OCI-LY3 (cell line): ENCODE measurements around the gene IGBP1.

ENCODE experiments used
- CTCF ChIP-seq: fragments of 200-600, 300-600 bp; sonication (generic); IDR thresholded peaks from 2 replicates; pipeline ENCODE4 v1.5.1; 2014; ENCODE audit warnings: antibody characterized with exemption, low read length, low read depth
- EZH2phosphoT487 ChIP-seq: fragments of 200-600 bp; shearing (Covaris generic); IDR thresholded peaks from 2 replicates; pipeline ENCODE4 v1.6.1; 2018; ENCODE audit warnings: antibody characterized with exemption, mixed run types, low read depth

- TF ChIP-seq CTCF: no peak
- TF ChIP-seq EZH2phosphoT487: no peak
Measured at GRCh38 chrX:70190225-70190624, 57.0 kb downstream of the IGBP1 start.
